T-cell (primary cell): ENCODE data around the gene BRMS1L. TPM values are rescaled to one million over a fixed set of nuclear protein-coding genes. Genes with fewer than 3 reads are reported as not detected.

Experiments
- ATAC-seq, 4 experiments: fragments of 200-7000 bp in 3 of 4; fragments of 150-1000 bp in 1 of 4; cut with Tn5 transposase; replicated peaks in 1 of 4; 1 replicate in 3 of 4; 2 replicates in 1 of 4; pipeline ENCODE4 v1.10.0; 2021; ENCODE audit warnings: moderate library complexity in 3 of 4, mild to moderate bottlenecking in 2 of 4, moderate number of reproducible peaks in 1 of 4
- CTCF ChIA-PET, 2 donors: fragments of 300-600 bp; sonication (Branson Sonifier 250); formaldehyde crosslinking; loops; one replicate each; lab custom pipeline; 2022; ENCODE audit warnings: antibody characterized with exemption in 2 of 2; lab: Charles Lee
- POLR2A ChIA-PET, 2 donors: fragments of 300-600 bp; sonication (Branson Sonifier 250); formaldehyde crosslinking; loops; one replicate each; lab custom pipeline; 2022; ENCODE audit warnings: antibody characterized with exemption in 2 of 2; lab: Charles Lee
- DNase-seq, 35 experiments: peaks; one replicate each; pipeline versions ENCODE4 v3.0.0 to v3.0.0-alpha.2; 2013 to 2023
- H3K27ac ChIP-seq: one replicate; pipeline ENCODE4 v1.5.1; 2013; ENCODE audit warnings: low read length
- H3K27me3 ChIP-seq, 2 experiments: replicated peaks in 1 of 2; 1 replicate in 1 of 2; 2 replicates in 1 of 2; pipeline versions ENCODE4 v1.6.1 to v1.7.0; 2013; ENCODE audit warnings: low read length in 1 of 2, mixed read lengths in 1 of 2; ENCODE audit not compliant: control insufficient read depth in 2 of 2, insufficient read depth in 2 of 2; ENCODE audit errors: extremely low read depth in 1 of 2
- H3K36me3 ChIP-seq, 2 donors: 1 replicate in 1 of 2; 2 replicates in 1 of 2; pipeline versions ENCODE4 v1.6.1 to v1.7.0; 2013; ENCODE audit warnings: low read length in 1 of 2; ENCODE audit not compliant: control insufficient read depth in 2 of 2, insufficient read depth in 1 of 2; ENCODE audit errors: extremely low read depth in 1 of 2
- H3K4me1 ChIP-seq, 2 experiments: 1 replicate in 1 of 2; 2 replicates in 1 of 2; pipeline versions ENCODE4 v1.6.1 to v1.7.0; 2013; ENCODE audit warnings: low read length in 2 of 2, mixed read lengths in 1 of 2; ENCODE audit not compliant: insufficient read depth in 2 of 2, control insufficient read depth in 1 of 2; ENCODE audit errors: extremely low read depth in 1 of 2
- H3K4me3 ChIP-seq, 2 donors: 1 replicate in 1 of 2; 2 replicates in 1 of 2; pipeline versions ENCODE4 v1.5.1 to v1.7.0; 2013; ENCODE audit warnings: mild to moderate bottlenecking in 2 of 2, low read length in 1 of 2, moderate library complexity in 1 of 2; ENCODE audit not compliant: control insufficient read depth in 1 of 2; ENCODE audit errors: extremely low read depth in 1 of 2
- H3K9me3 ChIP-seq: 2 replicates; pipeline ENCODE4 v1.7.0; 2013
- H3K27ac Mint-ChIP-seq, 2 donors: one replicate each; pipeline ENCODE4 v1.8.0; 2020 to 2021; ENCODE audit warnings: mild to moderate bottlenecking in 2 of 2, mixed read lengths in 2 of 2
- H3K27me3 Mint-ChIP-seq, 2 donors: one replicate each; pipeline ENCODE4 v1.8.0; 2021 to 2022; ENCODE audit warnings: mixed read lengths in 2 of 2
- H3K36me3 Mint-ChIP-seq: one replicate; pipeline ENCODE4 v1.8.0; 2021; ENCODE audit warnings: mixed read lengths
- H3K4me1 Mint-ChIP-seq, 3 donors: one replicate each; pipeline ENCODE4 v1.8.0; 2020 to 2022; ENCODE audit warnings: mixed read lengths in 3 of 3, mild to moderate bottlenecking in 1 of 3
- H3K4me3 Mint-ChIP-seq, 3 donors: one replicate each; pipeline ENCODE4 v1.8.0; 2020 to 2022; ENCODE audit warnings: mild to moderate bottlenecking in 3 of 3, mixed read lengths in 3 of 3, moderate library complexity in 3 of 3
- H3K9me3 Mint-ChIP-seq, 3 donors: one replicate each; pipeline ENCODE4 v1.8.0; 2020 to 2022; ENCODE audit warnings: mixed read lengths in 3 of 3
- WGBS: methylation state at CpG from one replicate; pipeline ENCODE4 v1.1.5; 2013; ENCODE audit warnings: missing lambda C conversion rate; ENCODE audit not compliant: insufficient coverage; 5-methylcytosine and 5-hydroxymethylcytosine counted together
- total RNA-seq, 35 experiments: library from RNA in 6 of 35; stranded (reverse) in 6 of 35; fragments of 120-200 nt in 1 of 35; gene quantifications; one replicate each; pipeline versions ENCODE4 v1.2.1 to v1.2.4 and lab custom pipeline; 2013 to 2026

The BRMS1L gene
- total RNA-seq, 5 donors from 2014 or later (not counting 1 experiment from before 2014, with no cell fraction given), result 3.9 to 7.7 (median 5.4) TPM

DNA sequence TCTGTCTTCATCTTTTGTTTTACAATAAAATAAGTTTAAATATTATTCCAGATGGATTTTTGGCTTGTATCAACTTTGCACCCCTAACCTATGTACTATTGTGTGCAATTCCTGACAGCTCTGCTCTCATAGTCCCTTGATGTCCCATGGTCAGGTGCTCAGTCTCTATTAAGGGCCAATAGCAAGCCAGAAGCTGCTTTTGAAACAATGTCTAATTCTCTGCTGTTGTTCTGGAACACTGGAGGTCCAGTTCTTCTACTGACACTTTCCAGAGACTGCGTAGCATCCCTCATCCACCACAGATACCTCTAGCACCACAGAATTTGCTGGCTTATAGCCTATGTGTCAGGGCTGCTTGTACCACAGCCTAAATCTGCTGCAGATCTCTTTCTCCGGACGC, 74.6 kb downstream of the BRMS1L start:
- H3K9me3 ChIP-seq, result no peaks in the 10 kb centered on the region
- POLR2A ChIA-PET, result no interaction called here
- ATAC-seq, result no peak
- H3K36me3 Mint-ChIP-seq, result peaks cover 13% of the 10 kb centered on the region
- no peaks in the 10 kb centered on the region for H3K4me1 ChIP-seq
- peaks cover 11 to 16% (median 15%) of the 10 kb centered on the region in 3 donors for H3K9me3 Mint-ChIP-seq
- CTCF ChIA-PET, result no interaction called here
- peaks cover 2 to 3% of the 10 kb centered on the region in 2 donors for H3K27me3 Mint-ChIP-seq
- no peak overlapping the region for H3K27ac ChIP-seq
- H3K36me3 ChIP-seq, result no peaks in the 10 kb centered on the region
- no peak for DNase-seq
- H3K27ac Mint-ChIP-seq, result no peak overlapping the region
- H3K4me1 Mint-ChIP-seq, result no peaks in the 10 kb centered on the region
- no peak overlapping the region for H3K4me3 Mint-ChIP-seq
- peaks cover 0 to 13% of the 10 kb centered on the region in 2 experiments for H3K27me3 ChIP-seq
- 88% methylated on average over 1 of the region's 3 CpGs for WGBS
- no peak overlapping the region for H3K4me3 ChIP-seq

DNA sequence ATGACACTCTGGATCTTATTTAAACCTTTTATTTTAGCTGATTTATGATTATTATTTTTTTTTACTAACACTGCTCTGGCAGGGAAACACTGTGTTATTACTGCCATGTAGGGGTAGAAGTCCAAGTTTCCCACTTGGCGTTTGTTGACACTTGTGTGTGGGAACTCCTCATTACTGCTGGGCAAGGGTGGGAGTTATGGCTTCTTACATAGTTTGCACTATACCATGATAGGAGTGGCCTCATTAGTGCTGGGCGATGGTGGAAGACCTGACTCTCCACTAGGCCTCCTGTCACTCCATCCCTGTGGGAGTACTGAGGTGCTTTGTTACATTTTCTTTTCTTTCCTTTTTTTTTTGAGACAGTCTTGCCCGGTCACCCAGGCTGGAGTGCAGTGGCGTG, 83.5 kb downstream of the BRMS1L start:
- Mint-ChIP-seq H3K27me3 (no peaks in the 10 kb centered on the region), H3K4me3 (no peak overlapping the region), H3K36me3 (no peaks in the 10 kb centered on the region), H3K27ac (no peak overlapping the region), H3K9me3 (no peaks in the 10 kb centered on the region), H3K4me1 (no peaks in the 10 kb centered on the region)
- no peaks in the 10 kb centered on the region for H3K4me1 ChIP-seq
- no peaks in the 10 kb centered on the region for H3K9me3 ChIP-seq
- H3K36me3 ChIP-seq, result no peaks in the 10 kb centered on the region
- ChIA-PET POLR2A (no interaction called here), CTCF (no interaction called here)
- DNase-seq (no peak), ATAC-seq (no peak)
- H3K27ac ChIP-seq, result no peak overlapping the region
- no peak overlapping the region for H3K4me3 ChIP-seq
- WGBS, result no CpG with 5 or more reads among the region's 4 CpGs
- peaks cover 0 to 4% of the 10 kb centered on the region in 2 experiments for H3K27me3 ChIP-seq

- POLR2A ChIA-PET, result no interaction called here
- 90% methylated on average over 3 of the region's 4 CpGs for WGBS
- H3K4me1 ChIP-seq, result no peaks in the 10 kb centered on the region
- peaks cover 0 to 4% of the 10 kb centered on the region in 2 experiments for H3K27me3 ChIP-seq
- Mint-ChIP-seq H3K4me1 (no peaks in the 10 kb centered on the region), H3K27ac (no peak overlapping the region), H3K9me3 (no peaks in the 10 kb centered on the region), H3K4me3 (no peak overlapping the region), H3K36me3 (no peaks in the 10 kb centered on the region), H3K27me3 (no peaks in the 10 kb centered on the region)
- no peaks in the 10 kb centered on the region for H3K9me3 ChIP-seq
- DNase-seq, result no peak
- CTCF ChIA-PET, result no interaction called here
- no peak overlapping the region for H3K4me3 ChIP-seq
- H3K27ac ChIP-seq, result no peak overlapping the region
- no peak for ATAC-seq
- H3K36me3 ChIP-seq, result no peaks in the 10 kb centered on the region
These were observed 84.1 kb downstream of the BRMS1L start for GRCh38 chr14:35910191-35910590.

DNA sequence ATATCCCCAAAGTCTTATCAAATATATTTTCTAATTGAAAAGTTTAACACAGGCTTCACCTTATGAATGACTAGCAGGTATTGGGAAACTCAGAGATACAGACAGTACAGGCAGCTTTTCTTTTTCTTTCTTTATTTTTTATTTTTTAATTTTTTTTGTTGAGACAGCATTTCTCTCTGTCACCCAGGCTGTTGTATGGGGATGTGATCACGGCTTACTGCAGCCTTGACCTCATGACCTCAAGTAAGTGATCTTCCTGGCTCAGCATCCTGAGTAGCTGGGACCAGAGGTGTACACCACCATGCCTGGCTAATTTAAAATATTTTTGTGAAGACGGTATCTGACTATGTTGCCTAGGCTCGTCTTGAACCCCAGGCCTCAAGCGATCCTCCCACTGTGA, 85.0 kb downstream of the BRMS1L start:
- Histone ChIP-seq H3K9me3 (no peaks in the 10 kb centered on the region), H3K4me3 (no peak overlapping the region), H3K4me1 (no peaks in the 10 kb centered on the region), H3K36me3 (no peaks in the 10 kb centered on the region), H3K27ac (no peak overlapping the region), H3K27me3 (peaks cover 0 to 4% of the 10 kb centered on the region in 2 experiments)
- Mint-ChIP-seq H3K36me3 (no peaks in the 10 kb centered on the region), H3K9me3 (no peaks in the 10 kb centered on the region), H3K27me3 (no peaks in the 10 kb centered on the region), H3K4me1 (no peaks in the 10 kb centered on the region), H3K4me3 (no peak overlapping the region), H3K27ac (no peak overlapping the region)
- 80% methylated on average over 3 of the region's 4 CpGs for WGBS
- DNase-seq (no peak), ATAC-seq (no peak)
- ChIA-PET POLR2A (no interaction called here), CTCF (no interaction called here)

GRCh38 chr14:35915185-35915584, 89.0 kb downstream of the BRMS1L start:
- Histone ChIP-seq H3K27me3 (no peaks in the 10 kb centered on the region), H3K4me1 (no peaks in the 10 kb centered on the region), H3K4me3 (no peak overlapping the region), H3K9me3 (no peaks in the 10 kb centered on the region), H3K36me3 (no peaks in the 10 kb centered on the region), H3K27ac (no peak overlapping the region)
- H3K36me3 Mint-ChIP-seq, result peaks cover 2% of the 10 kb centered on the region
- CTCF ChIA-PET, result no interaction called here
- H3K9me3 Mint-ChIP-seq, result peaks cover 4 to 13% (median 4%) of the 10 kb centered on the region in 3 donors
- DNase-seq (no peak), ATAC-seq (no peak)
- H3K27me3 Mint-ChIP-seq, result peaks cover 0 to 1% of the 10 kb centered on the region in 2 donors
- WGBS, result 66% methylated on average over 4 of the region's 4 CpGs
- H3K27ac Mint-ChIP-seq, result no peak overlapping the region
- H3K4me1 Mint-ChIP-seq, result no peaks in the 10 kb centered on the region
- POLR2A ChIA-PET, result no interaction called here
- no peak overlapping the region for H3K4me3 Mint-ChIP-seq

DNA sequence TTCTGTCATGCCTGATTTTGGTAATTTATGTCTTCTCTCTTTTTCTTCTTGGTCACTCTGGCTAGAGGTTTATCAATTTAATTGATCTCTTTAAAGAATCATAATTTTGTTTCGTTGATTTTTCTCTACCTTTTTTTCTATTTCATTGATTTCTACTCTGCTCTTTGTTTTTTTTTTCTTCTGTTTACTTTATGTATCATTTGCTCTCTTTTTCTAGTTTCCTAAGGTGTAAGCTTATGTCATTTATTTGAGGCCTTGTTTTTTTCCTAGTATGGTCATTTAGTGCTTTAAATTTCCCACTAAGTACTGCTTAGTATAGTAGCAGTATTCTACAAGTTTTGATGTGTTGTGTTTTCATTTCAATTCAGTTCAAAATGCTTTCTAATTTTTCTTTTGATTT, 89.6 kb downstream of the BRMS1L start:
- Histone ChIP-seq H3K4me3 (no peak overlapping the region), H3K4me1 (no peaks in the 10 kb centered on the region), H3K27me3 (no peaks in the 10 kb centered on the region), H3K9me3 (no peaks in the 10 kb centered on the region), H3K36me3 (no peaks in the 10 kb centered on the region), H3K27ac (no peak overlapping the region)
- H3K9me3 Mint-ChIP-seq, result peaks cover 4 to 13% (median 7%) of the 10 kb centered on the region in 3 donors
- H3K27ac Mint-ChIP-seq, result no peak overlapping the region
- no peak overlapping the region for H3K4me3 Mint-ChIP-seq
- ATAC-seq (no peak), DNase-seq (no peak)
- POLR2A ChIA-PET, result no interaction called here
- no CpG with 5 or more reads among the region's 1 CpG for WGBS
- H3K27me3 Mint-ChIP-seq, result peaks cover 0 to 3% of the 10 kb centered on the region in 2 donors
- CTCF ChIA-PET, result no interaction called here
- H3K36me3 Mint-ChIP-seq, result peaks cover 2% of the 10 kb centered on the region
- no peaks in the 10 kb centered on the region for H3K4me1 Mint-ChIP-seq
